Small intestine (tissue), 7 donors: ENCODE measurements around the gene ASPSCR1. TPM values are rescaled to one million over a fixed set of nuclear protein-coding genes. Genes with fewer than 3 reads are reported as not detected.

Experiments used
- DNase-seq, 2 donors: peaks; one replicate each; pipeline versions ENCODE4 v3.0.0 to v3.0.0-alpha.2; 2013
- FAIRE-seq: peaks from 2 replicates; lab custom pipeline; 2012; peaks lifted over from hg19 to GRCh38; lab: Jason Lieb, UNC
- H3K27ac ChIP-seq, 3 donors: one replicate each; pipeline ENCODE4 v1.5.1; 2013; ENCODE audit warnings: low read length in 2 of 3, mild to moderate bottlenecking in 2 of 3, control low read depth in 1 of 3, inconsistent platforms in 1 of 3, low read depth in 1 of 3, moderate library complexity in 1 of 3
- H3K27me3 ChIP-seq, 3 donors: one replicate each; pipeline ENCODE4 v1.6.1; 2013; ENCODE audit warnings: low read length in 3 of 3, inconsistent platforms in 1 of 3; ENCODE audit not compliant: control insufficient read depth in 3 of 3, insufficient read depth in 3 of 3
- H3K36me3 ChIP-seq, 3 donors: one replicate each; pipeline ENCODE4 v1.6.1; 2013; ENCODE audit warnings: low read length in 3 of 3, inconsistent platforms in 1 of 3, low read depth in 1 of 3, mild to moderate bottlenecking in 1 of 3, moderate library complexity in 1 of 3; ENCODE audit not compliant: control insufficient read depth in 3 of 3, insufficient read depth in 2 of 3
- H3K4me1 ChIP-seq, 3 donors: one replicate each; pipeline ENCODE4 v1.6.1; 2013; ENCODE audit warnings: low read length in 2 of 3, inconsistent platforms in 1 of 3, low read depth in 1 of 3, mild to moderate bottlenecking in 1 of 3, moderate library complexity in 1 of 3; ENCODE audit not compliant: control insufficient read depth in 3 of 3, insufficient read depth in 2 of 3
- H3K4me3 ChIP-seq, 3 donors: one replicate each; pipeline ENCODE4 v1.5.1; 2013; ENCODE audit warnings: low read length in 3 of 3, control low read depth in 1 of 3, inconsistent platforms in 1 of 3, low read depth in 1 of 3, mild to moderate bottlenecking in 1 of 3, moderate library complexity in 1 of 3
- H3K9me3 ChIP-seq, 2 donors: one replicate each; pipeline ENCODE4 v1.6.1; 2013; ENCODE audit warnings: low read depth in 1 of 2, low read length in 1 of 2; ENCODE audit not compliant: control insufficient read depth in 2 of 2, insufficient read depth in 1 of 2
- WGBS, 3 donors: extraction: QIAGEN DNeasy Blood & Tissue Kit; methylation state at CpG; one replicate each; pipeline ENCODE4 v1.1.7; 2013; 5-methylcytosine and 5-hydroxymethylcytosine counted together
- polyA plus RNA-seq, 4 donors: library from polyadenylated mRNA; stranded (reverse) in 3 of 4; unstranded in 1 of 4; fragments of 200-250 nt in 3 of 4; fragments of 120-200 nt in 1 of 4; gene quantifications; one replicate each; pipeline versions ENCODE4 v1.2.1 to v1.2.3, GENCODE V29; 2013
- donor health status: healthy with polysubstance abuse.
- donor health status: control.
- donor health status: control.
- donor health status: Bipolar disorder and iron deficiency.
- donor health status: healthy.

ASPSCR1 gene
- polyA plus RNA-seq, 4 donors, result 23.5 to 96.7 (median 47.5) TPM

GRCh38 chr17:81931189-81931556 lies 46.3 kb upstream of the ASPSCR1 start:
- Histone ChIP-seq H3K9me3 (no peaks in the 10 kb centered on the region), H3K36me3 (peaks cover 0 to 18% (median 0%) of the 10 kb centered on the region in 3 donors), H3K27me3 (peaks cover 0 to 15% (median 4%) of the 10 kb centered on the region in 3 donors), H3K4me3 (no peak overlapping the region), H3K4me1 (peaks cover 0 to 14% (median 0%) of the 10 kb centered on the region in 3 donors), H3K27ac (no peak overlapping the region)
- 74 to 81% (median 76%) methylated on average over 13 of the region's 13 CpGs for WGBS, 3 donors
- no peak for FAIRE-seq
- DNase-seq, result no peak

GRCh38 chr17:81931557-81932332 lies 45.7 kb upstream of the ASPSCR1 start:
- no peak for DNase-seq
- H3K27ac ChIP-seq, result no peak overlapping the region
- H3K9me3 ChIP-seq, result no peaks in the 10 kb centered on the region
- H3K36me3 ChIP-seq, result peaks cover 0 to 18% (median 0%) of the 10 kb centered on the region in 3 donors
- no peak overlapping the region for H3K4me3 ChIP-seq
- FAIRE-seq, result no peak
- peaks cover 0 to 15% (median 4%) of the 10 kb centered on the region in 3 donors for H3K27me3 ChIP-seq
- WGBS, 3 donors, result 25 to 47% (median 40%) methylated on average over 15 of the region's 15 CpGs
- peaks cover 0 to 13% (median 0%) of the 10 kb centered on the region in 3 donors for H3K4me1 ChIP-seq

GRCh38 chr17:81932333-81932983 lies 45.0 kb upstream of the ASPSCR1 start:
- DNase-seq (no peak), FAIRE-seq (no peak)
- Histone ChIP-seq H3K27ac (no peak overlapping the region), H3K27me3 (peaks cover 0 to 15% (median 4%) of the 10 kb centered on the region in 3 donors), H3K36me3 (peaks cover 0 to 18% (median 0%) of the 10 kb centered on the region in 3 donors), H3K4me1 (peaks cover 0 to 16% (median 0%) of the 10 kb centered on the region in 3 donors), H3K9me3 (no peaks in the 10 kb centered on the region), H3K4me3 (no peak overlapping the region)
- 81 to 86% (median 83%) methylated on average over 9 of the region's 9 CpGs for WGBS, 3 donors

GRCh38 chr17:81933178-81933699 lies 44.2 kb upstream of the ASPSCR1 start:
- Histone ChIP-seq H3K9me3 (no peaks in the 10 kb centered on the region), H3K27me3 (peaks cover 0 to 14% (median 4%) of the 10 kb centered on the region in 3 donors), H3K27ac (no peak overlapping the region), H3K36me3 (peaks cover 0 to 18% (median 0%) of the 10 kb centered on the region in 3 donors), H3K4me3 (no peak overlapping the region), H3K4me1 (peaks cover 0 to 17% (median 0%) of the 10 kb centered on the region in 3 donors)
- WGBS, 3 donors, result 84 to 92% (median 85%) methylated on average over 12 to 14 of the region's 14 CpGs
- DNase-seq (no peak), FAIRE-seq (no peak)

GRCh38 chr17:81934098-81934757 lies 43.2 kb upstream of the ASPSCR1 start:
- no peak overlapping the region for H3K4me3 ChIP-seq
- H3K27ac ChIP-seq, result no peak overlapping the region
- H3K9me3 ChIP-seq, result no peaks in the 10 kb centered on the region
- FAIRE-seq (no peak), DNase-seq (no peak)
- peaks cover 0 to 5% (median 0%) of the 10 kb centered on the region in 3 donors for H3K27me3 ChIP-seq
- H3K36me3 ChIP-seq, result peaks cover 0 to 18% (median 0%) of the 10 kb centered on the region in 3 donors
- H3K4me1 ChIP-seq, result peaks cover 0 to 8% (median 0%) of the 10 kb centered on the region in 3 donors
- 88 to 89% (median 88%) methylated on average over 22 to 23 of the region's 23 CpGs for WGBS, 3 donors

- Histone ChIP-seq H3K27me3 (peaks cover 0 to 5% (median 0%) of the 10 kb centered on the region in 3 donors), H3K9me3 (no peaks in the 10 kb centered on the region), H3K4me3 (no peak overlapping the region), H3K36me3 (peaks cover 0 to 18% (median 0%) of the 10 kb centered on the region in 3 donors), H3K4me1 (peaks cover 0 to 8% (median 0%) of the 10 kb centered on the region in 3 donors), H3K27ac (no peak overlapping the region)
- no peak for DNase-seq
- WGBS, 3 donors, result 93 to 96% (median 94%) methylated on average over 36 to 38 of the region's 38 CpGs
- no peak for FAIRE-seq
Measured at GRCh38 chr17:81934850-81935708, 42.4 kb upstream of the ASPSCR1 start.

- no peak for FAIRE-seq
- Histone ChIP-seq H3K27me3 (peaks cover 0 to 5% (median 0%) of the 10 kb centered on the region in 3 donors), H3K4me3 (no peak overlapping the region), H3K4me1 (peaks cover 0 to 8% (median 0%) of the 10 kb centered on the region in 3 donors), H3K9me3 (no peaks in the 10 kb centered on the region), H3K27ac (no peak overlapping the region), H3K36me3 (peaks cover 0 to 16% (median 0%) of the 10 kb centered on the region in 3 donors)
- no peak for DNase-seq
- 86 to 89% (median 88%) methylated on average over 6 of the region's 6 CpGs for WGBS, 3 donors
Measured at GRCh38 chr17:81935709-81936084, 41.7 kb upstream of the ASPSCR1 start.
